ENCODE measurements around the gene KRTAP5-5.

GRCh38 chr11:1604181-1604580 lies 25.4 kb upstream of the KRTAP5-5 start:
- TF ChIP-seq CTCF (IDR thresholded peaks at IDR 0.05) (no peak), POLR2AphosphoS5 (IDR thresholded peaks at IDR 0.05) (no peak)

Measured in prostate gland (tissue), 2 donors.